Measurements from ENCODE around the gene PAQR5. TPM values are rescaled to one million over a fixed set of nuclear protein-coding genes. Genes with fewer than 3 reads are reported as not detected.
"Not testable (repeated sequence)": the region's sequence is repeated elsewhere in the genome, so short reads cannot be mapped to it uniquely, and the experiment has no call there.

Gene PAQR5
- total RNA-seq, 1 donor from 2014 or later = not detected

- no peak overlapping the region for H3K4me3 Mint-ChIP-seq (ENCODE audit: low read depth)
- peaks cover 4% of the 10 kb centered on the region for H3K27me3 Mint-ChIP-seq (ENCODE audit: low read depth)
- no peaks in the 10 kb centered on the region for H3K36me3 Mint-ChIP-seq (ENCODE audit: low read depth)
- H3K27ac Mint-ChIP-seq = no peak overlapping the region
- no peaks in the 10 kb centered on the region for H3K9me3 Mint-ChIP-seq
- DNase-seq (ENCODE audit: low spot score) = no peak
- intact Hi-C loops (cut with micrococcal nuclease) = no loop called here
- no peaks in the 10 kb centered on the region for H3K4me1 Mint-ChIP-seq (ENCODE audit: low read depth)
Observed at GRCh38 chr15:69285834-69286233, 12.9 kb upstream of the PAQR5 start.

GRCh38 chr15:69288011-69288410 lies 10.7 kb upstream of the PAQR5 start:
- no peak for DNase-seq (ENCODE audit: low spot score)
- H3K27ac Mint-ChIP-seq = no peak overlapping the region
- H3K36me3 Mint-ChIP-seq (ENCODE audit: low read depth) = no peaks in the 10 kb centered on the region
- intact Hi-C loops (cut with micrococcal nuclease) = no loop called here
- H3K4me3 Mint-ChIP-seq (ENCODE audit: low read depth) = no peak overlapping the region
- no peaks in the 10 kb centered on the region for H3K4me1 Mint-ChIP-seq (ENCODE audit: low read depth)
- H3K27me3 Mint-ChIP-seq (ENCODE audit: low read depth) = peaks cover 7% of the 10 kb centered on the region
- no peaks in the 10 kb centered on the region for H3K9me3 Mint-ChIP-seq

- no peaks in the 10 kb centered on the region for H3K4me1 Mint-ChIP-seq (ENCODE audit: low read depth)
- no peak overlapping the region for H3K27ac Mint-ChIP-seq
- no peaks in the 10 kb centered on the region for H3K36me3 Mint-ChIP-seq (ENCODE audit: low read depth)
- intact Hi-C loops (cut with micrococcal nuclease) = no loop called here
- DNase-seq (ENCODE audit: low spot score) = no peak
- peaks cover 10% of the 10 kb centered on the region for H3K27me3 Mint-ChIP-seq (ENCODE audit: low read depth)
- H3K4me3 Mint-ChIP-seq (ENCODE audit: low read depth) = no peak overlapping the region
- H3K9me3 Mint-ChIP-seq = no peaks in the 10 kb centered on the region
Observed at GRCh38 chr15:69288531-69289341, 10.0 kb upstream of the PAQR5 start.

- no peaks in the 10 kb centered on the region for H3K9me3 Mint-ChIP-seq
- H3K4me3 Mint-ChIP-seq (ENCODE audit: low read depth) = no peak overlapping the region
- H3K4me1 Mint-ChIP-seq (ENCODE audit: low read depth) = no peaks in the 10 kb centered on the region
- peaks cover 10% of the 10 kb centered on the region for H3K27me3 Mint-ChIP-seq (ENCODE audit: low read depth)
- H3K36me3 Mint-ChIP-seq (ENCODE audit: low read depth) = no peaks in the 10 kb centered on the region
- intact Hi-C loops (cut with micrococcal nuclease) = no loop called here
- no peak for DNase-seq (ENCODE audit: low spot score)
- no peak overlapping the region for H3K27ac Mint-ChIP-seq
Observed at GRCh38 chr15:69289342-69290146, 9.2 kb upstream of the PAQR5 start.

GRCh38 chr15:69290346-69291164 lies 8.2 kb upstream of the PAQR5 start:
- Mint-ChIP-seq H3K27me3 (ENCODE audit: low read depth) (peaks cover 16% of the 10 kb centered on the region), H3K27ac (no peak overlapping the region), H3K4me3 (ENCODE audit: low read depth) (no peak overlapping the region), H3K4me1 (ENCODE audit: low read depth) (no peaks in the 10 kb centered on the region), H3K36me3 (ENCODE audit: low read depth) (no peaks in the 10 kb centered on the region), H3K9me3 (no peaks in the 10 kb centered on the region)
- intact Hi-C loops (cut with micrococcal nuclease) = no loop called here
- no peak for DNase-seq (ENCODE audit: low spot score)

GRCh38 chr15:69291651-69292050 lies 7.1 kb upstream of the PAQR5 start:
- H3K4me1 Mint-ChIP-seq (ENCODE audit: low read depth); DNase-seq (ENCODE audit: low spot score); H3K27ac Mint-ChIP-seq; H3K36me3 Mint-ChIP-seq (ENCODE audit: low read depth); H3K4me3 Mint-ChIP-seq (ENCODE audit: low read depth); intact Hi-C loops (cut with micrococcal nuclease); H3K9me3 Mint-ChIP-seq: not testable (repeated sequence)
- peaks cover 24% of the 10 kb centered on the region for H3K27me3 Mint-ChIP-seq (ENCODE audit: low read depth)

GRCh38 chr15:69292826-69293420 lies 5.8 kb upstream of the PAQR5 start:
- Mint-ChIP-seq H3K27ac (no peak overlapping the region), H3K4me3 (ENCODE audit: low read depth) (no peak overlapping the region), H3K9me3 (no peaks in the 10 kb centered on the region), H3K4me1 (ENCODE audit: low read depth) (no peaks in the 10 kb centered on the region), H3K36me3 (ENCODE audit: low read depth) (no peaks in the 10 kb centered on the region), H3K27me3 (ENCODE audit: low read depth) (peaks cover 33% of the 10 kb centered on the region)
- DNase-seq (ENCODE audit: low spot score) = no peak
- intact Hi-C loops (cut with micrococcal nuclease) = no loop called here

- Mint-ChIP-seq H3K4me3 (ENCODE audit: low read depth) (no peak overlapping the region), H3K27me3 (ENCODE audit: low read depth) (peaks cover 37% of the 10 kb centered on the region), H3K4me1 (ENCODE audit: low read depth) (no peaks in the 10 kb centered on the region), H3K9me3 (no peaks in the 10 kb centered on the region), H3K27ac (no peak overlapping the region), H3K36me3 (ENCODE audit: low read depth) (no peaks in the 10 kb centered on the region)
- no peak for DNase-seq (ENCODE audit: low spot score)
- intact Hi-C loops (cut with micrococcal nuclease) = no loop called here
Observed at GRCh38 chr15:69293741-69294615, 4.7 kb upstream of the PAQR5 start.

- DNase-seq (ENCODE audit: low spot score) = no peak
- Mint-ChIP-seq H3K4me1 (ENCODE audit: low read depth) (no peaks in the 10 kb centered on the region), H3K27me3 (ENCODE audit: low read depth) (peaks cover 56% of the 10 kb centered on the region), H3K27ac (no peak overlapping the region), H3K36me3 (ENCODE audit: low read depth) (no peaks in the 10 kb centered on the region), H3K9me3 (no peaks in the 10 kb centered on the region), H3K4me3 (ENCODE audit: low read depth) (no peak overlapping the region)
- intact Hi-C loops (cut with micrococcal nuclease) = no loop called here
Observed at GRCh38 chr15:69296606-69297005, 2.1 kb upstream of the PAQR5 start.

GRCh38 chr15:69297642-69298353 lies 914 bp upstream of the PAQR5 start:
- Mint-ChIP-seq H3K27me3 (ENCODE audit: low read depth) (peaks cover 62% of the 10 kb centered on the region), H3K36me3 (ENCODE audit: low read depth) (no peaks in the 10 kb centered on the region), H3K9me3 (no peaks in the 10 kb centered on the region), H3K27ac (no peak overlapping the region), H3K4me3 (ENCODE audit: low read depth) (no peak overlapping the region), H3K4me1 (ENCODE audit: low read depth) (no peaks in the 10 kb centered on the region)
- intact Hi-C loops (cut with micrococcal nuclease) = no loop called here
- DNase-seq (ENCODE audit: low spot score) = no peak

GRCh38 chr15:69298354-69298696 lies 387 bp upstream of the PAQR5 start:
- Mint-ChIP-seq H3K36me3 (ENCODE audit: low read depth) (no peaks in the 10 kb centered on the region), H3K27me3 (ENCODE audit: low read depth) (peaks cover 61% of the 10 kb centered on the region), H3K4me1 (ENCODE audit: low read depth) (no peaks in the 10 kb centered on the region), H3K27ac (no peak overlapping the region), H3K4me3 (ENCODE audit: low read depth) (no peak overlapping the region), H3K9me3 (no peaks in the 10 kb centered on the region)
- DNase-seq (ENCODE audit: low spot score) = no peak
- intact Hi-C loops (cut with micrococcal nuclease) = no loop called here

Data from activated T-helper 2 cell treated with anti-CD3 and anti-CD28 coated beads, Interferon-gamma antibody, Interleukin-2, Interleukin-4, amounts not matched to agents 10 μg/mL and 5 μg/mL and 100 μg/mL, durations not matched to agents 14 hours and 24 hours and 36 hours (primary cell).